HepG2 (cell line): Measurements from ENCODE around the gene CYLD. TPM values are rescaled to one million over a fixed set of nuclear protein-coding genes. Genes with fewer than 3 reads are reported as not detected.

ENCODE experiments used
- ATAC-seq: fragments of 200-7000 bp; cut with Tn5 transposase; 3 replicates; pipeline ENCODE4 v1.9.1; 2020; ENCODE audit warnings: mild to moderate bottlenecking, moderate library complexity
- BruUV-seq: library from RNA; stranded (reverse); fragments of 400-500 nt; replicated peaks from 2 replicates; lab custom pipeline; 2021; lab: Mats Ljungman, UMichigan
- CTCF ChIA-PET: fragments of 300-600 bp; formaldehyde crosslinking; extraction: SDS; loops from one replicate; lab custom pipeline; 2021; ENCODE audit warnings: low total read pairs, inconsistent platforms, low intra/inter-chr PET ratio; lab: Yijun Ruan, JAX
- POLR2A ChIA-PET: fragments of 350-600 bp; sonication (Branson Sonifier 250); formaldehyde crosslinking; loops from one replicate; lab custom pipeline; 2020; ENCODE audit warnings: antibody characterized with exemption, inconsistent platforms; lab: Yijun Ruan, JAX
- DNase-seq: peaks from one replicate; pipeline ENCODE4 v3.0.0-alpha.2; 2015; ENCODE audit warnings: low spot score
- FAIRE-seq: peaks from 3 replicates; lab custom pipeline; 2011; peaks lifted over from hg19 to GRCh38; lab: Jason Lieb, UNC
- H2AFZ ChIP-seq: one replicate; pipeline ENCODE4 v1.6.1; 2011; ENCODE audit warnings: low read length, inconsistent platforms
- H3K27ac ChIP-seq: fragments of 300-600 bp; 3 replicates; pipeline ENCODE4 v1.8.0; 2011; ENCODE audit warnings: mixed run types, mild to moderate bottlenecking, mixed read lengths, low read length, inconsistent platforms; ENCODE audit not compliant: insufficient read depth; ENCODE audit errors: extremely low read length
- H3K27me3 ChIP-seq, 2 experiments: fragments of 200-600 bp in 1 of 2; 2 replicates in 1 of 2; 3 replicates in 1 of 2; pipeline versions ENCODE4 v1.6.0 to v1.8.0; 2011; ENCODE audit warnings: low read length in 2 of 2, mild to moderate bottlenecking in 2 of 2, moderate library complexity in 2 of 2, inconsistent platforms in 1 of 2; ENCODE audit not compliant: insufficient read depth in 2 of 2, control insufficient read depth in 1 of 2
- H3K36me3 ChIP-seq, 2 experiments: fragments of 200-600 bp in 1 of 2; replicated peaks in 1 of 2; 2 replicates in 1 of 2; 3 replicates in 1 of 2; pipeline versions ENCODE4 v1.5.1 to v1.8.0; 2011; ENCODE audit warnings: low read length in 2 of 2, inconsistent platforms in 1 of 2; ENCODE audit not compliant: insufficient read depth in 2 of 2, control insufficient read depth in 1 of 2
- H3K4me1 ChIP-seq: 2 replicates; pipeline ENCODE4 v1.5.1; 2012; ENCODE audit warnings: low read length, inconsistent platforms; ENCODE audit not compliant: insufficient read depth
- H3K4me2 ChIP-seq: 2 replicates; pipeline ENCODE4 v1.6.0; 2011; ENCODE audit warnings: low read depth, low read length, inconsistent platforms
- H3K4me3 ChIP-seq, 3 experiments: fragments of 200-600 bp in 1 of 3; sonication (generic), shearing (Covaris generic) in 1 of 3; replicated peaks in 1 of 3; 2 replicates each; pipeline ENCODE4 v1.5.1; 2011 to 2016; ENCODE audit warnings: low read length in 3 of 3, inconsistent platforms in 2 of 3, low read depth in 2 of 3, mild to moderate bottlenecking in 2 of 3, control low read depth in 1 of 3, mixed read lengths in 1 of 3; ENCODE audit not compliant: insufficient read depth in 1 of 3
- H3K79me2 ChIP-seq: one replicate; pipeline ENCODE4 v1.6.1; 2011; ENCODE audit warnings: low read length, inconsistent platforms; ENCODE audit not compliant: insufficient read depth
- H3K9ac ChIP-seq: 2 replicates; pipeline ENCODE4 v1.6.0; 2011; ENCODE audit warnings: mild to moderate bottlenecking, low read depth, low read length, inconsistent platforms; ENCODE audit not compliant: insufficient read depth
- H3K9me3 ChIP-seq: 2 replicates; pipeline ENCODE4 v1.5.1; 2012; ENCODE audit warnings: mild to moderate bottlenecking, low read length
- H4K20me1 ChIP-seq: 2 replicates; pipeline ENCODE4 v1.6.0; 2011; ENCODE audit warnings: inconsistent platforms, mild to moderate bottlenecking, low read length, moderate library complexity; ENCODE audit not compliant: insufficient read depth
- FOXK2 ChIP-seq: fragments of 450-650 bp; IDR thresholded peaks from 2 replicates; pipeline ENCODE4 v1.6.1; 2016
- FOXP1 ChIP-seq, 2 experiments: fragments of 450-650 bp in 1 of 2; IDR thresholded peaks; 2 replicates each; pipeline ENCODE4 v1.6.1; 2017 to 2018; ENCODE audit warnings: antibody characterized with exemption in 1 of 2
- KLF15 ChIP-seq: sonication (generic); formaldehyde crosslinking; IDR thresholded peaks from 2 replicates; pipeline ENCODE4 v1.8.1; 2023; ENCODE audit warnings: borderline replicate concordance, mild to moderate bottlenecking, inconsistent platforms, missing genetic modification reagents, mixed read lengths
- MIER2 ChIP-seq: IDR thresholded peaks from 2 replicates; pipeline ENCODE4 v1.6.1; 2016; ENCODE audit warnings: missing biosample characterization, missing genetic modification reagents
- PAX8 ChIP-seq: sonication (generic); formaldehyde crosslinking; IDR thresholded peaks from 2 replicates; pipeline ENCODE4 v1.8.0; 2022; ENCODE audit warnings: mild to moderate bottlenecking, missing genetic modification reagents, borderline replicate concordance
- RNF2 ChIP-seq: fragments of 450-650 bp; conservative IDR thresholded peaks from 2 replicates; pipeline ENCODE4 v1.6.1; 2016; ENCODE audit warnings: low read depth
- SRSF9 ChIP-seq: fragments of 200-400 bp; formaldehyde crosslinking; IDR thresholded peaks from 2 replicates; pipeline ENCODE4 v1.6.1; 2018; ENCODE audit warnings: borderline replicate concordance, mild to moderate bottlenecking, low read depth, low read length; ENCODE audit not compliant: insufficient read depth, poor library complexity, severe bottlenecking
- ZNF225 ChIP-seq: sonication (generic); formaldehyde crosslinking; IDR thresholded peaks from 2 replicates; pipeline ENCODE4 v1.4.0; 2020; ENCODE audit warnings: mild to moderate bottlenecking, missing genetic modification reagents
- WGBS: methylation state at CpG from one replicate; pipeline ENCODE4 v1.1.6; 2017; ENCODE audit warnings: low lambda C conversion rate; 5-methylcytosine and 5-hydroxymethylcytosine counted together
- in situ Hi-C: cut with HindIII; loops from 2 replicates; pipeline ENCODE4 v1.10.0; 2017; ENCODE audit warnings: low pct_unique_long_range_greater_than_20kb; ENCODE audit not compliant: extremely low pct_ligation_motif_present
- intact Hi-C: fragments of 100-400 bp; cut with micrococcal nuclease; formaldehyde crosslinking; loops from one replicate; pipeline ENCODE4 v1.10.0; 2022; ENCODE audit not compliant: unreplicated experiment
- polyA plus RNA-seq, 8 experiments: library from polyadenylated mRNA; depleted of rRNA in 3 of 8; stranded (reverse) in 7 of 8; unstranded in 1 of 8; fragments of >200 nt; fragmentation: Illumina TruSeq in 4 of 8; extraction: Trizol in 4 of 8; gene quantifications; 2 replicates each; pipeline versions ENCODE4 v1.2.1 to v1.2.3, GENCODE V29; 2011 to 2016; ENCODE audit warnings: low read depth in 4 of 8, missing spikeins in 1 of 8, mixed read lengths in 1 of 8; ENCODE audit not compliant: insufficient read depth in 1 of 8
- total RNA-seq, 5 experiments: library from RNA; depleted of rRNA; stranded (reverse); fragments of >200 nt; fragmentation: Illumina TruSeq; extraction: Trizol; gene quantifications; 2 replicates each; pipeline ENCODE4 v1.2.3, GENCODE V29; 2016; ENCODE audit warnings: low read depth in 1 of 5
- TF ChIP-seq, protein P1 (sequence below): sonication (generic); formaldehyde crosslinking; IDR thresholded peaks from 2 replicates; pipeline ENCODE4 v1.4.0; 2020; ENCODE audit warnings: missing genetic modification reagents, borderline replicate concordance
- TF ChIP-seq, protein P2 (sequence below): sonication (generic); formaldehyde crosslinking; IDR thresholded peaks from 2 replicates; pipeline ENCODE4 v1.5.0; 2020; ENCODE audit warnings: missing genetic modification reagents
- TF ChIP-seq, protein P3 (sequence below): sonication (generic); formaldehyde crosslinking; IDR thresholded peaks from 2 replicates; pipeline ENCODE4 v1.5.0; 2020; ENCODE audit warnings: mild to moderate bottlenecking, missing genetic modification reagents, moderate library complexity
- TF ChIP-seq, protein P4 (sequence below): sonication (generic); formaldehyde crosslinking; IDR thresholded peaks from 2 replicates; pipeline ENCODE4 v1.8.0; 2022; ENCODE audit warnings: mild to moderate bottlenecking, missing genetic modification reagents, moderate library complexity
- TF ChIP-seq, protein P5 (sequence below): sonication (generic); formaldehyde crosslinking; IDR thresholded peaks from 2 replicates; pipeline ENCODE4; 2020; ENCODE audit warnings: missing genetic modification reagents, mild to moderate bottlenecking, borderline replicate concordance

CYLD gene
- total and polyA plus RNA-seq, 2 of the 13 experiments (the other 11 are each of a cell fraction or from before 2014, with no cell fraction given): 6.1 to 11.4 TPM

DNA sequence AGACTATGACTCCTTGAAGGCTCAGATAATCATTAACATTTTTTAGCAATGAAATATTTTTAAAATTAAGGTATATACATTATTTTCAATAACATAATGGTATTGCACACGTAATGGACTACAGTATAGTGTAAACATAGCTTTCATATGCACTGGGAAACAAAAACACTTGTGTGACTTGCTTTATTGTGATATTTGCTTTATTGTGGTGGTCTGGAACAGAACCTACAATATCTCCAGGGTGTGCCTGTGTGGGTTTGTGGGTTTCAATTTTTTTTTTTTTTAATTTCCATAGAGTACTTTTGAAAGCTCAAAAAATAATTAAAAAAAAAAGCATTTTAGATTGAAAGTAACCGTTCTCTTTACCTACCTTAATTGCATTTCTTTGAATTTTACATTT is 25.3 kb downstream of the CYLD start:
- WGBS: 88% methylated on average over 2 of the region's 2 CpGs
- Histone ChIP-seq H3K9me3 (peaks cover 8% of the 10 kb centered on the region; the same call in 1 of the 2 replicates), H3K27ac (no peak overlapping the region), H3K4me2 (no peak overlapping the region), H4K20me1 (no peaks in the 10 kb centered on the region), H3K4me1 (no peaks in the 10 kb centered on the region), H3K27me3 (no peaks in the 10 kb centered on the region), H3K79me2 (no peaks in the 10 kb centered on the region), H3K36me3 (no peaks in the 10 kb centered on the region), H3K9ac (no peak overlapping the region), H2AFZ (no peak overlapping the region), H3K4me3 (no peak overlapping the region)
- DNase-seq (no peak), ATAC-seq (no peak), FAIRE-seq (no peak)
- intact Hi-C loops (no loop called here), in situ Hi-C loops (no loop called here)
- CTCF ChIA-PET: no interaction called here
- BruUV-seq: no TSS peak
- POLR2A ChIA-PET: no interaction called here
- TF ChIP-seq PAX8 (CRISPR knock-in tag) (no peak), RNF2 (no peak), ZNF225 (CRISPR knock-in tag) (no peak), KLF15 (CRISPR knock-in tag) (no peak), FOXP1 (IDR thresholded peaks at IDR 0.05) (no peak), FOXP1 (CRISPR knock-in tag; IDR thresholded peaks at IDR 0.05) (no peak), MIER2 (CRISPR knock-in tag) (no peak), SRSF9 (no peak), FOXK2 (no peak)
- TF ChIP-seq, protein P1, sequence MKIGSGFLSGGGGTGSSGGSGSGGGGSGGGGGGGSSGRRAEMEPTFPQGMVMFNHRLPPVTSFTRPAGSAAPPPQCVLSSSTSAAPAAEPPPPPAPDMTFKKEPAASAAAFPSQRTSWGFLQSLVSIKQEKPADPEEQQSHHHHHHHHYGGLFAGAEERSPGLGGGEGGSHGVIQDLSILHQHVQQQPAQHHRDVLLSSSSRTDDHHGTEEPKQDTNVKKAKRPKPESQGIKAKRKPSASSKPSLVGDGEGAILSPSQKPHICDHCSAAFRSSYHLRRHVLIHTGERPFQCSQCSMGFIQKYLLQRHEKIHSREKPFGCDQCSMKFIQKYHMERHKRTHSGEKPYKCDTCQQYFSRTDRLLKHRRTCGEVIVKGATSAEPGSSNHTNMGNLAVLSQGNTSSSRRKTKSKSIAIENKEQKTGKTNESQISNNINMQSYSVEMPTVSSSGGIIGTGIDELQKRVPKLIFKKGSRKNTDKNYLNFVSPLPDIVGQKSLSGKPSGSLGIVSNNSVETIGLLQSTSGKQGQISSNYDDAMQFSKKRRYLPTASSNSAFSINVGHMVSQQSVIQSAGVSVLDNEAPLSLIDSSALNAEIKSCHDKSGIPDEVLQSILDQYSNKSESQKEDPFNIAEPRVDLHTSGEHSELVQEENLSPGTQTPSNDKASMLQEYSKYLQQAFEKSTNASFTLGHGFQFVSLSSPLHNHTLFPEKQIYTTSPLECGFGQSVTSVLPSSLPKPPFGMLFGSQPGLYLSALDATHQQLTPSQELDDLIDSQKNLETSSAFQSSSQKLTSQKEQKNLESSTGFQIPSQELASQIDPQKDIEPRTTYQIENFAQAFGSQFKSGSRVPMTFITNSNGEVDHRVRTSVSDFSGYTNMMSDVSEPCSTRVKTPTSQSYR (CRISPR knock-in tag): no peak
- TF ChIP-seq, protein P2, sequence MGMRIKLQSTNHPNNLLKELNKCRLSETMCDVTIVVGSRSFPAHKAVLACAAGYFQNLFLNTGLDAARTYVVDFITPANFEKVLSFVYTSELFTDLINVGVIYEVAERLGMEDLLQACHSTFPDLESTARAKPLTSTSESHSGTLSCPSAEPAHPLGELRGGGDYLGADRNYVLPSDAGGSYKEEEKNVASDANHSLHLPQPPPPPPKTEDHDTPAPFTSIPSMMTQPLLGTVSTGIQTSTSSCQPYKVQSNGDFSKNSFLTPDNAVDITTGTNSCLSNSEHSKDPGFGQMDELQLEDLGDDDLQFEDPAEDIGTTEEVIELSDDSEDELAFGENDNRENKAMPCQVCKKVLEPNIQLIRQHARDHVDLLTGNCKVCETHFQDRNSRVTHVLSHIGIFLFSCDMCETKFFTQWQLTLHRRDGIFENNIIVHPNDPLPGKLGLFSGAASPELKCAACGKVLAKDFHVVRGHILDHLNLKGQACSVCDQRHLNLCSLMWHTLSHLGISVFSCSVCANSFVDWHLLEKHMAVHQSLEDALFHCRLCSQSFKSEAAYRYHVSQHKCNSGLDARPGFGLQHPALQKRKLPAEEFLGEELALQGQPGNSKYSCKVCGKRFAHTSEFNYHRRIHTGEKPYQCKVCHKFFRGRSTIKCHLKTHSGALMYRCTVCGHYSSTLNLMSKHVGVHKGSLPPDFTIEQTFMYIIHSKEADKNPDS (CRISPR knock-in tag): no peak
- TF ChIP-seq, protein P3, sequence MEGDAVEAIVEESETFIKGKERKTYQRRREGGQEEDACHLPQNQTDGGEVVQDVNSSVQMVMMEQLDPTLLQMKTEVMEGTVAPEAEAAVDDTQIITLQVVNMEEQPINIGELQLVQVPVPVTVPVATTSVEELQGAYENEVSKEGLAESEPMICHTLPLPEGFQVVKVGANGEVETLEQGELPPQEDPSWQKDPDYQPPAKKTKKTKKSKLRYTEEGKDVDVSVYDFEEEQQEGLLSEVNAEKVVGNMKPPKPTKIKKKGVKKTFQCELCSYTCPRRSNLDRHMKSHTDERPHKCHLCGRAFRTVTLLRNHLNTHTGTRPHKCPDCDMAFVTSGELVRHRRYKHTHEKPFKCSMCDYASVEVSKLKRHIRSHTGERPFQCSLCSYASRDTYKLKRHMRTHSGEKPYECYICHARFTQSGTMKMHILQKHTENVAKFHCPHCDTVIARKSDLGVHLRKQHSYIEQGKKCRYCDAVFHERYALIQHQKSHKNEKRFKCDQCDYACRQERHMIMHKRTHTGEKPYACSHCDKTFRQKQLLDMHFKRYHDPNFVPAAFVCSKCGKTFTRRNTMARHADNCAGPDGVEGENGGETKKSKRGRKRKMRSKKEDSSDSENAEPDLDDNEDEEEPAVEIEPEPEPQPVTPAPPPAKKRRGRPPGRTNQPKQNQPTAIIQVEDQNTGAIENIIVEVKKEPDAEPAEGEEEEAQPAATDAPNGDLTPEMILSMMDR (CRISPR knock-in tag): no peak
- TF ChIP-seq, protein P4, sequence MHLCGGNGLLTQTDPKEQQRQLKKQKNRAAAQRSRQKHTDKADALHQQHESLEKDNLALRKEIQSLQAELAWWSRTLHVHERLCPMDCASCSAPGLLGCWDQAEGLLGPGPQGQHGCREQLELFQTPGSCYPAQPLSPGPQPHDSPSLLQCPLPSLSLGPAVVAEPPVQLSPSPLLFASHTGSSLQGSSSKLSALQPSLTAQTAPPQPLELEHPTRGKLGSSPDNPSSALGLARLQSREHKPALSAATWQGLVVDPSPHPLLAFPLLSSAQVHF (CRISPR knock-in tag): no peak
- TF ChIP-seq, protein P5, sequence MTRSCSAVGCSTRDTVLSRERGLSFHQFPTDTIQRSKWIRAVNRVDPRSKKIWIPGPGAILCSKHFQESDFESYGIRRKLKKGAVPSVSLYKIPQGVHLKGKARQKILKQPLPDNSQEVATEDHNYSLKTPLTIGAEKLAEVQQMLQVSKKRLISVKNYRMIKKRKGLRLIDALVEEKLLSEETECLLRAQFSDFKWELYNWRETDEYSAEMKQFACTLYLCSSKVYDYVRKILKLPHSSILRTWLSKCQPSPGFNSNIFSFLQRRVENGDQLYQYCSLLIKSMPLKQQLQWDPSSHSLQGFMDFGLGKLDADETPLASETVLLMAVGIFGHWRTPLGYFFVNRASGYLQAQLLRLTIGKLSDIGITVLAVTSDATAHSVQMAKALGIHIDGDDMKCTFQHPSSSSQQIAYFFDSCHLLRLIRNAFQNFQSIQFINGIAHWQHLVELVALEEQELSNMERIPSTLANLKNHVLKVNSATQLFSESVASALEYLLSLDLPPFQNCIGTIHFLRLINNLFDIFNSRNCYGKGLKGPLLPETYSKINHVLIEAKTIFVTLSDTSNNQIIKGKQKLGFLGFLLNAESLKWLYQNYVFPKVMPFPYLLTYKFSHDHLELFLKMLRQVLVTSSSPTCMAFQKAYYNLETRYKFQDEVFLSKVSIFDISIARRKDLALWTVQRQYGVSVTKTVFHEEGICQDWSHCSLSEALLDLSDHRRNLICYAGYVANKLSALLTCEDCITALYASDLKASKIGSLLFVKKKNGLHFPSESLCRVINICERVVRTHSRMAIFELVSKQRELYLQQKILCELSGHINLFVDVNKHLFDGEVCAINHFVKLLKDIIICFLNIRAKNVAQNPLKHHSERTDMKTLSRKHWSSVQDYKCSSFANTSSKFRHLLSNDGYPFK: no peak
